ENCODE data around the gene TBL3. TPM values are rescaled to one million over a fixed set of nuclear protein-coding genes. Genes with fewer than 3 reads are reported as not detected.

TBL3 gene
- total and polyA plus RNA-seq, 2 of the 8 experiments (the other 6 are each of a cell fraction or from before 2014, with no cell fraction given): 65.8 to 137 TPM

DNA sequence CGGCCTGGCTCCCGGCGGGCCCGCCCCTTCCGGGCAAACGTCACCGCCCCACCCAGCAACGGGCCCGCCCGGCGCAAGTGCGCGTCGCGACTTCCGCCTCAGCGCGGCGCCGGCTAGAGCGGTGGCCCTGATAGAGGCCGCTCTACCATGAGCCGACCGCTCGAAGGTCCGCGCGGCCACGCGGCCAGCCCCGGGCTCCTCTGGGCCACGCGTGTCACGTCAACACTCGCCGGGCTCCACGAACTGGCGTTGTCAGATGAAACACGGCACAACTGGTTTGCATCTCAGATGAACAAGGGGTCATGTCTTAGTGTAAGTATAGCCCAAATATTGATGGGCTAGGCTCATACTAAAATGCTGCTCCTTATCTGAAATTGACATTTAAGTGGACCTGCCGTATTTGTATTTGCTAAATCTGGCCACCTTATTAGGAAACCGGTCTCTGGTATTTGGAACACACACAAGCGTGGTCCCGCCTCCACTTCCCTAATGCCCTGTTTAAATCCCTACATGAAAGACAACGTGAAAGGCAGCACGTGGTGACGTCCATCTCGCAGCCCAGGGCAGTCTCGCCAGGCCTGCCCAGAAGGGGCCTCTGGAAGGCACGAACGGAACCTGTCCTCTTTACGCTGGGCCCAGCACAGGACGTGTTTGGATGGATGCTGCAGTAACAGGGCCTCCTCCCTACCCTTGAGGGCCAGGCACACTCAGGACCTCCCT is 38.1 kb downstream of the TBL3 start, which contains the start of gene ZNF598:
TSS of gene ZNF598 (minus strand) at position 31 of the 720 bp plus-strand sequence.
- Histone ChIP-seq H3K18ac (ENCODE audit: extremely low read depth, low read length) (peak within 1 kb of the TSS; percentile 98), H2BK12ac (ENCODE audit: low read depth, low read length) (no peak within 1 kb of the TSS), H4K5ac (ENCODE audit: insufficient read length, low read depth, low read length) (peak within 1 kb of the TSS; percentile 96), H3K23me2 (ENCODE audit: low read depth, low read length) (peaks cover 12% of the 10 kb centered on the region; the same call in 1 of the 2 replicates), H2BK120ac (replicated peaks; ENCODE audit: low read depth, low read length) (peak within 1 kb of the TSS; percentile 51), H4K91ac (replicated peaks; ENCODE audit: insufficient read length, low read length) (peak within 1 kb of the TSS; percentile 98), H3K27me3 (replicated peaks in 1 of 4; ENCODE audit: control insufficient read depth in 3 of 4, extremely low read depth in 1 of 4, insufficient read depth in 3 of 4, low read length in 3 of 4) (no peaks in the 10 kb centered on the region), H3K36me3 (ENCODE audit: control insufficient read depth in 2 of 4, insufficient read depth in 4 of 4, low read length in 3 of 4) (0 out of 8 replicates have a peak, but pooled peaks cover 0 to 2% (median 0%) of the 10 kb centered on the region in 4 experiments), H2BK5ac (ENCODE audit: low read depth, low read length) (peak within 1 kb of the TSS; percentile 79), H3K4ac (replicated peaks; ENCODE audit: insufficient read length, low read depth, low read length) (peak within 1 kb of the TSS; percentile 96), H3K4me2 (ENCODE audit: insufficient read depth in 1 of 2, low read depth in 2 of 2, low read length in 2 of 2) (peak within 1 kb of the TSS; percentile 89 to 92), H3K79me1 (ENCODE audit: low read depth, low read length) (peaks cover 9% of the 10 kb centered on the region; the same call in 1 of the 2 replicates), H3K79me2 (ENCODE audit: control insufficient read depth in 1 of 2, insufficient read depth in 2 of 2, low read length in 2 of 2) (peaks cover 22 to 43% of the 10 kb centered on the region in 2 experiments; a peak in 3 of 4 replicates), H2AK5ac (ENCODE audit: low read depth, low read length) (peak within 1 kb of the TSS; percentile 53), H4K8ac (ENCODE audit: extremely low read depth, insufficient read depth, low read length) (peak within 1 kb of the TSS; percentile 84), H4K20me1 (replicated peaks in 1 of 2; ENCODE audit: control insufficient read depth in 1 of 2, insufficient read depth in 2 of 2, low read length in 2 of 2) (peaks cover 15 to 36% of the 10 kb centered on the region in 2 experiments), H3K23ac (ENCODE audit: insufficient read length) (no peak within 1 kb of the TSS), H2BK20ac (ENCODE audit: low read length) (no peak within 1 kb of the TSS), H3K27ac (ENCODE audit: low read depth, low read length) (peak within 1 kb of the TSS; percentile 61), H3K9me3 (ENCODE audit: insufficient read depth in 2 of 2, low read depth in 1 of 2, low read length in 1 of 2) (no peaks in the 10 kb centered on the region), H2BK15ac (ENCODE audit: low read length) (peak within 1 kb of the TSS; percentile 36; the same call in 1 of the 2 replicates), H3K56ac (replicated peaks; ENCODE audit: insufficient read length, low read depth, low read length) (peak within 1 kb of the TSS; percentile 3), H3K9ac (replicated peaks in 1 of 4; ENCODE audit: extremely low read depth in 1 of 4, low read depth in 3 of 4, low read length in 3 of 4) (peak within 1 kb of the TSS; percentile 79 to 83 (median 80)), H3K4me1 (replicated peaks in 1 of 4; ENCODE audit: control insufficient read depth in 3 of 4, insufficient read depth in 4 of 4, low read length in 3 of 4) (peaks cover 3 to 26% (median 15%) of the 10 kb centered on the region in 4 experiments), H2AFZ (ENCODE audit: low read length) (peak within 1 kb of the TSS; percentile 4), H3K14ac (ENCODE audit: insufficient read length) (peak within 1 kb of the TSS; percentile 67), H3K4me3 (ENCODE audit: extremely low read depth in 1 of 4, insufficient read depth in 2 of 4, low read depth in 3 of 4, low read length in 4 of 4) (peak within 1 kb of the TSS; percentile 66 to 95 (median 83))
- DNase-seq (ENCODE audit: low read depth in 1 of 2, low spot score in 2 of 2) (peak in 1 of 2 experiments; percentile 82), FAIRE-seq (no peak)
- WGBS, 2 experiments (ENCODE audit: extremely low coverage in 1 of 2, insufficient coverage in 1 of 2, insufficient read length in 1 of 2, insufficient replicate concordance in 2 of 2, low coverage in 1 of 2, low lambda C conversion rate in 2 of 2, missing lambda C conversion rate in 1 of 2): 7% methylated on average over 34 of the region's 52 CpGs; no CpG with 5 or more reads in 1 of the 2 experiments
- POLR2A ChIA-PET (ENCODE audit: partially characterized antibody): interaction anchor here (0.6 to 2.8 kb wide), 8 partner anchors 13 to 145 kb away, joined by 3 to 17 read pairs (median 6); partner anchors contain the start of genes RPS2, TBL3 and TRAF7
- CTCF ChIA-PET (ENCODE audit: partially characterized antibody): no interaction called here
- TF ChIP-seq KDM1A (IDR thresholded peaks at IDR 0.05; ENCODE audit: borderline replicate concordance, low read length): no peak
- no peak for TF ChIP-seq CHD2 (IDR thresholded peaks at IDR 0.05; ENCODE audit: low read length)
- no peak for TF ChIP-seq JUND (IDR thresholded peaks at IDR 0.05; ENCODE audit: low read length)
- peak; percentile 47 to 84; a peak in 2 of 4 replicates for TF ChIP-seq SIN3A (conservative IDR thresholded peaks at IDR 0.05 in 1 of 2, IDR thresholded peaks at IDR 0.05 in 1 of 2; ENCODE audit: low read depth in 1 of 2, low read length in 2 of 2)
- TF ChIP-seq CHD1 (IDR thresholded peaks at IDR 0.05; ENCODE audit: low read depth, low read length): no peak
- TF ChIP-seq TCF12 (IDR thresholded peaks at IDR 0.05; ENCODE audit: low read depth, low read length): 0 out of 2 replicates have a peak, but pooled peaks have one; percentile 10
- TF ChIP-seq CEBPB (IDR thresholded peaks at IDR 0.05; ENCODE audit: low read depth, low read length): no peak
- TF ChIP-seq SP4 (IDR thresholded peaks at IDR 0.05; ENCODE audit: low read length): no peak
- TF ChIP-seq, protein P1, sequence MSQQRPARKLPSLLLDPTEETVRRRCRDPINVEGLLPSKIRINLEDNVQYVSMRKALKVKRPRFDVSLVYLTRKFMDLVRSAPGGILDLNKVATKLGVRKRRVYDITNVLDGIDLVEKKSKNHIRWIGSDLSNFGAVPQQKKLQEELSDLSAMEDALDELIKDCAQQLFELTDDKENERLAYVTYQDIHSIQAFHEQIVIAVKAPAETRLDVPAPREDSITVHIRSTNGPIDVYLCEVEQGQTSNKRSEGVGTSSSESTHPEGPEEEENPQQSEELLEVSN (IDR thresholded peaks at IDR 0.05): 0 out of 2 replicates have a peak, but pooled peaks have one; percentile 63
- no peak for TF ChIP-seq NANOG (IDR thresholded peaks at IDR 0.05; ENCODE audit: insufficient read depth, low read depth, low read length, poor library complexity, severe bottlenecking)
- TF ChIP-seq TAF7 (optimal IDR thresholded peaks at IDR 0.05; ENCODE audit: borderline replicate concordance, low read depth, low read length): peak; percentile 68

Data from H1 (cell line).